GM19395 (cell line): Measurements from ENCODE around the gene CHI3L1.
"Not testable (repeated sequence)": the region's sequence is repeated elsewhere in the genome, so short reads cannot be mapped to it uniquely, and the experiment has no call there.

Experiments
- ATAC-seq: cut with Tn5 transposase; IDR thresholded peaks from one replicate; pipeline ENCODE4 v1.9.1; 2021; ENCODE audit warnings: mild to moderate bottlenecking, moderate library complexity; ENCODE audit not compliant: unreplicated experiment

The CHI3L1 gene

GRCh38 chr1:203186446-203187303 is at the start of gene CHI3L1:
Gene CHI3L1, minus strand, starts transcription at chr1:203186704. Its CDS starts 81 bp downstream, at chr1:203186623.
- ATAC-seq = no peak

GRCh38 chr1:203234901-203235300 is 48.4 kb upstream of the CHI3L1 start:
- not testable (repeated sequence) for ATAC-seq

- ATAC-seq = no peak
Measured at GRCh38 chr1:203229471-203230135, 43.1 kb upstream of the CHI3L1 start, which contains the start of gene CHIT1. Gene CHIT1, minus strand, starts transcription at chr1:203229673. Its CDS starts 37 bp downstream, at chr1:203229636.

GRCh38 chr1:203228670-203229069 is 42.2 kb upstream of the CHI3L1 start:
- ATAC-seq = no peak

- no peak for ATAC-seq
Measured at GRCh38 chr1:203227371-203228083, 41.0 kb upstream of the CHI3L1 start.

GRCh38 chr1:203225071-203225470 is 38.6 kb upstream of the CHI3L1 start:
- no peak for ATAC-seq

GRCh38 chr1:203223012-203223775 is 36.7 kb upstream of the CHI3L1 start:
- ATAC-seq = no peak

GRCh38 chr1:203219934-203220333 is 33.4 kb upstream of the CHI3L1 start:
- ATAC-seq = no peak

- ATAC-seq = no peak
Measured at GRCh38 chr1:203219171-203219570, 32.7 kb upstream of the CHI3L1 start.

- ATAC-seq = no peak
Measured at GRCh38 chr1:203217668-203218067, 31.2 kb upstream of the CHI3L1 start.

- ATAC-seq = no peak
Measured at GRCh38 chr1:203217139-203217655, 30.7 kb upstream of the CHI3L1 start.

- no peak for ATAC-seq
Measured at GRCh38 chr1:203216274-203217138, 30.0 kb upstream of the CHI3L1 start.

GRCh38 chr1:203215573-203215972 is 29.1 kb upstream of the CHI3L1 start:
- no peak for ATAC-seq

- ATAC-seq = no peak
Measured at GRCh38 chr1:203214871-203215270, 28.4 kb upstream of the CHI3L1 start.

- no peak for ATAC-seq
Measured at GRCh38 chr1:203213126-203213525, 26.6 kb upstream of the CHI3L1 start.

GRCh38 chr1:203211812-203212211 is 25.3 kb upstream of the CHI3L1 start:
- no peak for ATAC-seq

GRCh38 chr1:203210988-203211387 is 24.5 kb upstream of the CHI3L1 start:
- no peak for ATAC-seq

GRCh38 chr1:203210350-203210749 is 23.8 kb upstream of the CHI3L1 start:
- ATAC-seq = no peak

- ATAC-seq = no peak
Measured at GRCh38 chr1:203208181-203208580, 21.7 kb upstream of the CHI3L1 start.
